Esophagus muscularis mucosa (tissue), 4 donors: ENCODE data around the gene KCTD11. TPM values are rescaled to one million over a fixed set of nuclear protein-coding genes. Genes with fewer than 3 reads are reported as not detected.
A peak's percentile ranks its signal among the peaks of the same experiment; 100 is the strongest.

Source experiments
- DNase-seq: peaks from one replicate; pipeline ENCODE4 v3.0.0-alpha.2; 2017; ENCODE audit errors: extremely low spot score
- H3K27ac ChIP-seq, 4 donors: fragments of 200-600 bp; sonication (generic); replicated peaks in 1 of 4; 1 replicate in 3 of 4; 2 replicates in 1 of 4; pipeline ENCODE4 v1.5.1; 2016 to 2019; ENCODE audit warnings: mild to moderate bottlenecking in 1 of 4
- H3K27me3 ChIP-seq, 4 donors: fragments of 200-600 bp; sonication (generic); one replicate each; pipeline versions ENCODE4 v1.5.1 to v1.6.0; 2016 to 2019
- H3K36me3 ChIP-seq, 4 donors: fragments of 200-600 bp; sonication (generic); one replicate each; pipeline ENCODE4 v1.5.1; 2016 to 2019
- H3K4me1 ChIP-seq, 4 donors: fragments of 200-600 bp; sonication (generic); one replicate each; pipeline ENCODE4 v1.5.1; 2016 to 2019
- H3K4me3 ChIP-seq, 4 donors: fragments of 200-600 bp; sonication (generic); 1 replicate in 2 of 4; 2 replicates in 2 of 4; pipeline ENCODE4 v1.5.1; 2016 to 2019; ENCODE audit warnings: mild to moderate bottlenecking in 4 of 4, moderate library complexity in 1 of 4
- H3K9me3 ChIP-seq, 4 donors: fragments of 200-600 bp; sonication (generic); 1 replicate in 3 of 4; 2 replicates in 1 of 4; pipeline ENCODE4 v1.5.1; 2016 to 2019
- CTCF ChIP-seq, 3 experiments: fragments of 200-600 bp in 2 of 3; fragments of 450-650 bp in 1 of 3; sonication (generic) in 2 of 3; IDR thresholded peaks; one replicate each; pipeline ENCODE4 v1.5.1; 2017 to 2019; ENCODE audit warnings: antibody characterized with exemption in 3 of 3, mild to moderate bottlenecking in 2 of 3, moderate library complexity in 1 of 3
- EP300 ChIP-seq: sonication (generic); formaldehyde crosslinking; IDR thresholded peaks from one replicate; pipeline ENCODE4 v1.6.1; 2017; ENCODE audit warnings: antibody characterized with exemption
- POLR2A ChIP-seq: fragments of 450-650 bp; IDR thresholded peaks from one replicate; pipeline ENCODE4 v1.6.1; 2017; ENCODE audit warnings: antibody characterized with exemption, moderate library complexity, mild to moderate bottlenecking, low read depth
- POLR2AphosphoS5 ChIP-seq, 2 donors: sonication (generic); formaldehyde crosslinking; IDR thresholded peaks; one replicate each; pipeline ENCODE4 v1.6.1; 2017; ENCODE audit warnings: antibody characterized with exemption in 2 of 2
- WGBS: methylation state at CpG from one replicate; pipeline ENCODE4 v1.1.5; 2018; 5-methylcytosine and 5-hydroxymethylcytosine counted together
- intact Hi-C: fragments of 100-400 bp; cut with DNase I; formaldehyde crosslinking; loops from one replicate; pipeline ENCODE4 v1.15.1; 2023
- total RNA-seq, 4 donors: library from RNA; depleted of rRNA; stranded (reverse); fragments of >200 nt; gene quantifications; one replicate each; pipeline versions ENCODE4 v1.1.0 to v1.2.1, GENCODE V29; 2016

Gene KCTD11
- total RNA-seq, 4 donors from 2014 or later = 9.1 to 18.2 (median 13.3) TPM

GRCh38 chr17:7383371-7383741, 31.4 kb downstream of the KCTD11 start:
- Histone ChIP-seq H3K27ac (peak overlapping the region in 2 of 4 donors; percentile 59 to 64), H3K36me3 (peaks cover 0 to 24% (median 15%) of the 10 kb centered on the region in 4 donors), H3K4me3 (peak overlapping the region; percentile 44 to 59 (median 49)), H3K9me3 (no peaks in the 10 kb centered on the region), H3K27me3 (no peaks in the 10 kb centered on the region), H3K4me1 (peaks cover 18 to 47% (median 40%) of the 10 kb centered on the region in 4 donors)
- no peak for TF ChIP-seq POLR2AphosphoS5 (IDR thresholded peaks at IDR 0.05)
- no peak for DNase-seq
- intact Hi-C loops = no loop called here
- WGBS = no CpG with 5 or more reads among the region's 11 CpGs

- DNase-seq = peak; percentile 89
- H3K36me3 ChIP-seq = peaks cover 6 to 29% (median 21%) of the 10 kb centered on the region in 4 donors
- no peaks in the 10 kb centered on the region for H3K9me3 ChIP-seq
- intact Hi-C loops = no loop called here
- H3K4me3 ChIP-seq = peak overlapping the region; percentile 44 to 59 (median 49)
- H3K4me1 ChIP-seq = peaks cover 18 to 47% (median 40%) of the 10 kb centered on the region in 4 donors
- peak overlapping the region; percentile 59 to 72 (median 66) for H3K27ac ChIP-seq
- TF ChIP-seq POLR2AphosphoS5 (IDR thresholded peaks at IDR 0.05) = no peak
- no peak for TF ChIP-seq CTCF (IDR thresholded peaks at IDR 0.05)
- TF ChIP-seq EP300 = no peak
- TF ChIP-seq POLR2A = no peak
- 2% methylated on average over 23 of the region's 65 CpGs for WGBS
- no peaks in the 10 kb centered on the region for H3K27me3 ChIP-seq
These were observed 32.0 kb downstream of the KCTD11 start for GRCh38 chr17:7383742-7384488.

DNA sequence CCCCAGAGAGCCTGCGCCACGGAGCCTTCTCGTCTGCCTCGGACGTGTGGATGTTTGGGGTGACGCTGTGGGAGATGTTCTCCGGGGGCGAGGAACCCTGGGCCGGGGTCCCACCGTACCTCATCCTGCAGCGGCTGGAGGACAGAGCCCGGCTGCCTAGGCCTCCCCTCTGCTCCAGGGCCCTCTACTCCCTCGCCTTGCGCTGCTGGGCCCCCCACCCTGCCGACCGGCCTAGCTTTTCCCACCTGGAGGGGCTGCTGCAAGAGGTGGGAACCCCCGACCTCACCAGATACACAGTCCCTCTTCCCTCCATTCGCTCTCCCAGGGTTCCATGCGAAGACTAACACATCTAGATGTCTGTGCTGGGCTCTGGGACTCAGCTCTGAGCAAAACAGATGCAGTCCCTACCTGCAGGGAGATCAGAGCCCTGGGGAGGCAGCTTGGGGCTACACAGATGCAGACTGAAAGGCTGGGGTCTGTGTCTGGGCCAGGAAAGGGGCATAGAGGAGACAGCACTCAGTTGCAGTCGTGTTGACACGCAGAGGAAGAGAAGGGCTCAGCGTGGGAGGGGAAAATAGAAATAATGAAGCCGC, 32.6 kb downstream of the KCTD11 start:
- H3K9me3 ChIP-seq = no peaks in the 10 kb centered on the region
- H3K36me3 ChIP-seq = peaks cover 11 to 36% (median 28%) of the 10 kb centered on the region in 4 donors
- DNase-seq = peak; percentile 64
- H3K4me1 ChIP-seq = peaks cover 18 to 47% (median 40%) of the 10 kb centered on the region in 4 donors
- intact Hi-C loops = no loop called here
- TF ChIP-seq POLR2A (no peak), CTCF (IDR thresholded peaks at IDR 0.05) (no peak), EP300 (no peak), POLR2AphosphoS5 (IDR thresholded peaks at IDR 0.05) (no peak)
- peak overlapping the region; percentile 44 to 59 (median 49) for H3K4me3 ChIP-seq
- WGBS = 70% methylated on average over 10 of the region's 23 CpGs
- peak overlapping the region; percentile 59 to 72 (median 66) for H3K27ac ChIP-seq
- no peaks in the 10 kb centered on the region for H3K27me3 ChIP-seq

DNA sequence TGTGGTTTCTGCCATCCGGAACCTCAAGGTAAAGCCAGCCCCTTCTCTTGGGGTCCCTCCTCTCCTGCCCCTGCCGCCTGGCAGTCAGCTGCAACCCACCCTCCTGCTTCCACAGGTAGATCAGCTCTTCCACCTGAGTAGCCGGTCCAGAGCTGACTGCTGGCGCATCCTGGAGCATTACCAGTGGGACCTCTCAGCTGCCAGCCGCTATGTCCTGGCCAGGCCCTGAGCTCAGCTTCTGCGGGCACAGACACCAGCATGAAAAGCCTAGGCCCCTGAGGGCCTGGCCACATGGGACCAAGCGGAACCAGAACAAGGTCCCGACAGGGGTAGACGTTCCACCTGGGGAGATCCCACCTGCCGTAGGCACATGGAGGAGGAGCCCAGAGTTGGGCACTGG, 36.9 kb downstream of the KCTD11 start:
- Histone ChIP-seq H3K27me3 (no peaks in the 10 kb centered on the region), H3K4me3 (no peak overlapping the region), H3K4me1 (peaks cover 15 to 27% (median 21%) of the 10 kb centered on the region in 4 donors), H3K27ac (no peak overlapping the region), H3K9me3 (no peaks in the 10 kb centered on the region), H3K36me3 (peaks cover 16 to 69% (median 51%) of the 10 kb centered on the region in 4 donors)
- DNase-seq = no peak
- WGBS = 94% methylated on average over 10 of the region's 10 CpGs
- intact Hi-C loops = no loop called here
- no peak for TF ChIP-seq POLR2AphosphoS5 (IDR thresholded peaks at IDR 0.05)
- TF ChIP-seq POLR2A = no peak
- TF ChIP-seq CTCF (IDR thresholded peaks at IDR 0.05) = no peak
- no peak for TF ChIP-seq EP300
